K562 (cell line): ENCODE measurements around the gene SLC48A1. TPM values are rescaled to one million over a fixed set of nuclear protein-coding genes. Genes with fewer than 3 reads are reported as not detected.

ENCODE experiments used
- ATAC-seq: fragments of 200-7000 bp; cut with Tn5 transposase; 3 replicates; pipeline ENCODE4 v1.9.1; 2020; ENCODE audit warnings: moderate library complexity
- BruUV-seq: library from RNA; stranded (reverse); fragments of 400-500 nt; replicated peaks from 2 replicates; lab custom pipeline; 2021; lab: Mats Ljungman, UMichigan
- CTCF ChIA-PET: fragments of 300-600 bp; formaldehyde crosslinking; extraction: SDS; loops from one replicate; lab custom pipeline; 2021; ENCODE audit warnings: low intra/inter-chr PET ratio; lab: Yijun Ruan, JAX
- POLR2A ChIA-PET: fragments of 300-600, 350-650 bp; sonication (Branson Sonifier 250); formaldehyde crosslinking; extraction: SDS; loops from one replicate; lab custom pipeline; 2021; ENCODE audit warnings: antibody characterized with exemption, inconsistent platforms; lab: Yijun Ruan, JAX
- DNase-seq, 4 experiments: peaks; one replicate each; pipeline versions ENCODE4 v3.0.0 to v3.0.0-alpha.2; 2011 to 2018; ENCODE audit warnings: low spot score in 3 of 4, mixed read lengths in 3 of 4; ENCODE audit errors: extremely low read depth in 1 of 4
- FAIRE-seq: peaks from 2 replicates; lab custom pipeline; 2011; peaks lifted over from hg19 to GRCh38; lab: Jason Lieb, UNC
- H2AFZ ChIP-seq: 2 replicates; pipeline ENCODE4 v1.6.0; 2011; ENCODE audit warnings: low read depth, low read length, control low read depth, inconsistent platforms
- H3K27ac ChIP-seq: fragments of 200-600 bp; 3 replicates; pipeline ENCODE4 v1.8.0; 2011; ENCODE audit warnings: low read depth, mild to moderate bottlenecking, control low read depth, inconsistent platforms, low read length, moderate library complexity, mixed read lengths; ENCODE audit errors: extremely low read depth
- H3K27me3 ChIP-seq, 2 experiments: fragments of 300-600 bp in 1 of 2; 2 replicates in 1 of 2; 3 replicates in 1 of 2; pipeline versions ENCODE4 v1.6.0 to v1.8.0; 2011; ENCODE audit warnings: inconsistent platforms in 2 of 2, low read length in 2 of 2, mild to moderate bottlenecking in 1 of 2, mixed read lengths in 1 of 2, moderate library complexity in 1 of 2; ENCODE audit not compliant: control insufficient read depth in 2 of 2, insufficient read depth in 2 of 2
- H3K36me3 ChIP-seq: fragments of 300-600 bp; 3 replicates; pipeline ENCODE4 v1.8.0; 2011; ENCODE audit warnings: mild to moderate bottlenecking, low read length, inconsistent platforms; ENCODE audit not compliant: control insufficient read depth, insufficient read depth
- H3K4me1 ChIP-seq, 2 experiments: fragments of 200-600 bp in 1 of 2; replicated peaks in 1 of 2; 2 replicates in 1 of 2; 3 replicates in 1 of 2; pipeline versions ENCODE4 v1.5.1 to v1.8.0; 2011; ENCODE audit warnings: inconsistent platforms in 2 of 2, low read length in 2 of 2, mild to moderate bottlenecking in 1 of 2, mixed read lengths in 1 of 2, moderate library complexity in 1 of 2; ENCODE audit not compliant: control insufficient read depth in 2 of 2, insufficient read depth in 2 of 2
- H3K4me2 ChIP-seq: 2 replicates; pipeline ENCODE4 v1.6.1; 2011; ENCODE audit warnings: low read length, control low read depth, inconsistent platforms, mixed read lengths; ENCODE audit not compliant: insufficient read depth
- H3K4me3 ChIP-seq: fragments of 200-600 bp; sonication (generic), shearing (Covaris generic); 2 replicates; pipeline ENCODE4 v1.5.1; 2016; ENCODE audit warnings: control low read depth, inconsistent platforms
- H3K79me2 ChIP-seq: fragments of 200-600 bp; 3 replicates; pipeline ENCODE4 v1.8.0; 2011; ENCODE audit warnings: low read length, inconsistent platforms; ENCODE audit not compliant: control insufficient read depth, insufficient read depth
- H3K9ac ChIP-seq, 2 experiments: 2 replicates each; pipeline versions ENCODE4 v1.6.0 to v1.6.1; 2011; ENCODE audit warnings: low read depth in 2 of 2, low read length in 2 of 2, control low read depth in 1 of 2, inconsistent platforms in 1 of 2, mild to moderate bottlenecking in 1 of 2, mixed read lengths in 1 of 2; ENCODE audit not compliant: insufficient read depth in 1 of 2
- H3K9me1 ChIP-seq: one replicate; pipeline ENCODE4 v1.6.0; 2011; ENCODE audit warnings: inconsistent platforms, mild to moderate bottlenecking, low read length, moderate library complexity; ENCODE audit not compliant: control insufficient read depth, insufficient read depth
- H3K9me3 ChIP-seq: replicated peaks from 2 replicates; pipeline ENCODE4 v1.5.1; 2011; ENCODE audit warnings: low read depth, low read length, inconsistent platforms; ENCODE audit not compliant: control insufficient read depth, insufficient read depth
- H4K20me1 ChIP-seq: replicated peaks from 2 replicates; pipeline ENCODE4 v1.6.1; 2011; ENCODE audit warnings: low read length, inconsistent platforms, mixed read lengths; ENCODE audit not compliant: control insufficient read depth, insufficient read depth
- FOXM1 ChIP-seq, 2 experiments: fragments of 450-650 bp in 1 of 2; sonication (generic) in 1 of 2; formaldehyde crosslinking in 1 of 2; IDR thresholded peaks; 2 replicates each; pipeline versions ENCODE4 v1.6.1 to v1.9.0; 2017 to 2022; ENCODE audit warnings: low read depth in 2 of 2, mild to moderate bottlenecking in 2 of 2, missing genetic modification reagents in 1 of 2, moderate library complexity in 1 of 2
- PHF21A ChIP-seq: fragments of 450-650 bp; IDR thresholded peaks from 2 replicates; pipeline ENCODE4 v1.6.1; 2017; ENCODE audit warnings: low read depth, borderline replicate concordance
- ZBTB1 ChIP-seq: sonication (generic); formaldehyde crosslinking; IDR thresholded peaks from 2 replicates; pipeline ENCODE4 v1.8.1; 2023; ENCODE audit warnings: missing genetic modification reagents, low read depth, mild to moderate bottlenecking, borderline replicate concordance
- ZC3H8 ChIP-seq: fragments of 450-650 bp; IDR thresholded peaks from 2 replicates; pipeline ENCODE4 v1.6.1; 2017
- WGBS: fragments of 100-300 bp; shearing (Covaris generic); methylation state at CpG from one replicate; pipeline ENCODE4 v1.1.6; 2016; ENCODE audit warnings: low coverage, mixed read lengths; ENCODE audit not compliant: insufficient coverage; ENCODE audit errors: missing lambda C conversion rate; 5-methylcytosine and 5-hydroxymethylcytosine counted together
- in situ Hi-C: fragments of 300-500 bp; cut with MboI; formaldehyde crosslinking; loops from 4 replicates; pipeline ENCODE4 v1.15.0; 2018; ENCODE audit warnings: inconsistent platforms, mixed read lengths
- intact Hi-C: fragments of 100-400 bp; cut with micrococcal nuclease; formaldehyde crosslinking; loops from 2 replicates; pipeline ENCODE4 v1.14.2; 2022
- polyA plus RNA-seq, 8 experiments: library from polyadenylated mRNA; depleted of rRNA in 4 of 8; stranded (reverse) in 5 of 8; unstranded in 3 of 8; fragments of >200 nt; fragmentation: Nextera tagmentation in 2 of 8; fragmentation: Illumina TruSeq in 1 of 8; extraction: Ambion mirVana in 2 of 8; extraction: Trizol in 1 of 8; gene quantifications; 2 replicates each; pipeline versions ENCODE4 v1.2.1 to v1.2.3, GENCODE V29; 2011 to 2014; ENCODE audit warnings: inconsistent platforms in 1 of 8, missing spikeins in 1 of 8
- total RNA-seq, 7 experiments: library from RNA; depleted of rRNA in 6 of 7; stranded (reverse); fragments of >200 nt in 6 of 7; fragmentation: Illumina TruSeq in 2 of 7; extraction: Trizol in 2 of 7; gene quantifications; 2 replicates each; pipeline versions ENCODE4 v1.2.1 to v1.2.3, GENCODE V29; 2011 to 2021; ENCODE audit warnings: low replicate concordance in 1 of 7
- TF ChIP-seq, protein P1 (sequence below): fragments of 200-800 bp; sonication (Bioruptor generic); IDR thresholded peaks from 2 replicates; pipeline ENCODE4 v1.6.1; 2016; ENCODE audit warnings: missing genetic modification characterization, missing compliant biosample characterization
- TF ChIP-seq, protein P2 (sequence below): fragments of 450-650 bp; formaldehyde crosslinking; IDR thresholded peaks from 2 replicates; pipeline ENCODE4 v1.4.0; 2020; ENCODE audit warnings: mild to moderate bottlenecking

SLC48A1 gene
- total and polyA plus RNA-seq, 9 of the 15 experiments (the other 6 are each of a cell fraction or from before 2014, with no cell fraction given): 10.7 to 37.5 (median 18.7) TPM

DNA sequence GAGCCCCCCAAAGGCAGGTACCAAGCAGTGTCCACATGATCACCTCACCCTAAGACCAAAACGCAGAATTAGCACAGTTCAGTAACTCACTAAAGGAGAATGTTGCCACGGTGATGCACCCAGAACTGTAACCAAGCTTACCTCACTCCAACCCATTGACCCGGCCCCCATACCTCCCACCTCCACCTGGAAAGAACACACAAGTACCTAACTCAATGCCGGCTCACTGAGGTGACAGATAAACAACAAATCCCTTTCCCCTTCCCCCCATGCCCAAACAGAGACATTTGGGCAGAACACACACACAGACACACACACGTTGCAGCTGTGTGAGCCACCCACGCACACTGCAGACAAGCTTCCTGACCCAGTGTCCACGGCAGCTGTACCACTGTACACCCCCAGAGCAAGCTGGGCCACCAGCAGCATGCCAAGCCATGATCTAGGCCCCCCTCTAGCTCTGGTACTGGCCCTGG is 15.6 kb upstream of the SLC48A1 start:
- no TSS peak for BruUV-seq
- POLR2A ChIA-PET: interaction anchor here (1.0 to 2.3 kb wide), 4 partner anchors 9 to 84 kb away, joined by 4 to 7 read pairs (median 4); no protein-coding TSS in a partner anchor
- Histone ChIP-seq H4K20me1 (no peaks in the 10 kb centered on the region), H3K27me3 (no peaks in the 10 kb centered on the region), H3K4me2 (no peak overlapping the region), H3K79me2 (no peaks in the 10 kb centered on the region), H3K36me3 (no peaks in the 10 kb centered on the region), H3K4me3 (no peak overlapping the region), H3K9ac (peak overlapping the region in 1 of 2 experiments; percentile 40; a peak in 1 of 4 replicates), H3K9me1 (no peaks in the 10 kb centered on the region), H2AFZ (no peak overlapping the region), H3K9me3 (no peaks in the 10 kb centered on the region), H3K4me1 (peaks cover 14 to 25% of the 10 kb centered on the region in 2 experiments; a peak in 4 of 5 replicates), H3K27ac (no peak overlapping the region)
- FAIRE-seq (no peak), DNase-seq (no peak), ATAC-seq (no peak)
- 46% methylated on average over 7 of the region's 7 CpGs for WGBS
- CTCF ChIA-PET: interaction anchor here (0.7 kb wide), 1 partner anchor 1961 kb away, joined by 3 read pairs; no protein-coding TSS in a partner anchor
- intact Hi-C loops (no loop called here), in situ Hi-C loops (no loop called here)
- TF ChIP-seq FOXM1 (IDR thresholded peaks at IDR 0.05; ENCODE audit: low read depth): no peak
- no peak for TF ChIP-seq FOXM1 (CRISPR knock-in tag; IDR thresholded peaks at IDR 0.05; ENCODE audit: low read depth)
- no peak for TF ChIP-seq PHF21A

DNA sequence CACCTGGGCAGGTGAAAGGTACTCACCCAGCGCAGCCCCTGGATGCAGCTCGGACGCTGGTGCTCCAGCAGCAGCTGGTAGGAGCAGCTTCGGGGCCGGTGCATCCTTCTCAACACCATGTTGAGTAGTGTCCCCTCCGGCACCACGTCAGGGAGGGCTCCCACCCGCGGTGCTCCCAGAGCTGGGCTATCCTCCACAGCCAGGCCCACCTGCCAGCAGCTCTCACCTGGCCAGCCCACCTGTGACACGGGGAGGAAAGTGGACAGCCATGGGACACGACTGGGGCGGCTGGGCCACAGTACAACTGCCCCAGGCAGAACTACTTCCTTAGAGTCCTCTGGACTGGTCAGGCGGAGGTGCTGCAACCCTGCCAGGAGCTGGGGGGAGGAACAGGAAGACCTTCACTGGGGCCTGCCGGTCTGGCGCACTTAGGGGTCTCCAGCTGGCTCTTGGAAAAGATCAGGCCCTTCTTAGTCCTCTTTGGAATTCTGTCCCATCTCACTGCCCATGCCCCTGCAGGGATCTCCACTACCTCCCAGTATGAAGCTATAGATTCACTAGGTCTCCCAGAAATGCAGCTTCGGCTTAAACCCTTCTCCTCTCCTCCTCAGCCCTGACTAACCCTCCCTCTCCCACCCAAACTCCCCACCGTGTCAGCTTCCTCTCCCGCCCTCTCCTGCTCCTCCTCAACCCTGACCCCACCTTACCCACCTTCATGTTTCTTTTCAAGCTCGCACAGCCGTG is 15.0 kb upstream of the SLC48A1 start:
- peak overlapping the region; percentile 76 to 88; a peak in 3 of 4 replicates for H3K9ac ChIP-seq
- POLR2A ChIA-PET: interaction anchor here (0.8 to 2.3 kb wide), 11 partner anchors 9 to 83 kb away, joined by 3 to 7 read pairs (median 4); partner anchors contain the start of gene RPAP3
- intact Hi-C loops: no loop called here
- TF ChIP-seq ZC3H8 (no peak), ZBTB1 (CRISPR knock-in tag) (no peak)
- TF ChIP-seq, protein P1, sequence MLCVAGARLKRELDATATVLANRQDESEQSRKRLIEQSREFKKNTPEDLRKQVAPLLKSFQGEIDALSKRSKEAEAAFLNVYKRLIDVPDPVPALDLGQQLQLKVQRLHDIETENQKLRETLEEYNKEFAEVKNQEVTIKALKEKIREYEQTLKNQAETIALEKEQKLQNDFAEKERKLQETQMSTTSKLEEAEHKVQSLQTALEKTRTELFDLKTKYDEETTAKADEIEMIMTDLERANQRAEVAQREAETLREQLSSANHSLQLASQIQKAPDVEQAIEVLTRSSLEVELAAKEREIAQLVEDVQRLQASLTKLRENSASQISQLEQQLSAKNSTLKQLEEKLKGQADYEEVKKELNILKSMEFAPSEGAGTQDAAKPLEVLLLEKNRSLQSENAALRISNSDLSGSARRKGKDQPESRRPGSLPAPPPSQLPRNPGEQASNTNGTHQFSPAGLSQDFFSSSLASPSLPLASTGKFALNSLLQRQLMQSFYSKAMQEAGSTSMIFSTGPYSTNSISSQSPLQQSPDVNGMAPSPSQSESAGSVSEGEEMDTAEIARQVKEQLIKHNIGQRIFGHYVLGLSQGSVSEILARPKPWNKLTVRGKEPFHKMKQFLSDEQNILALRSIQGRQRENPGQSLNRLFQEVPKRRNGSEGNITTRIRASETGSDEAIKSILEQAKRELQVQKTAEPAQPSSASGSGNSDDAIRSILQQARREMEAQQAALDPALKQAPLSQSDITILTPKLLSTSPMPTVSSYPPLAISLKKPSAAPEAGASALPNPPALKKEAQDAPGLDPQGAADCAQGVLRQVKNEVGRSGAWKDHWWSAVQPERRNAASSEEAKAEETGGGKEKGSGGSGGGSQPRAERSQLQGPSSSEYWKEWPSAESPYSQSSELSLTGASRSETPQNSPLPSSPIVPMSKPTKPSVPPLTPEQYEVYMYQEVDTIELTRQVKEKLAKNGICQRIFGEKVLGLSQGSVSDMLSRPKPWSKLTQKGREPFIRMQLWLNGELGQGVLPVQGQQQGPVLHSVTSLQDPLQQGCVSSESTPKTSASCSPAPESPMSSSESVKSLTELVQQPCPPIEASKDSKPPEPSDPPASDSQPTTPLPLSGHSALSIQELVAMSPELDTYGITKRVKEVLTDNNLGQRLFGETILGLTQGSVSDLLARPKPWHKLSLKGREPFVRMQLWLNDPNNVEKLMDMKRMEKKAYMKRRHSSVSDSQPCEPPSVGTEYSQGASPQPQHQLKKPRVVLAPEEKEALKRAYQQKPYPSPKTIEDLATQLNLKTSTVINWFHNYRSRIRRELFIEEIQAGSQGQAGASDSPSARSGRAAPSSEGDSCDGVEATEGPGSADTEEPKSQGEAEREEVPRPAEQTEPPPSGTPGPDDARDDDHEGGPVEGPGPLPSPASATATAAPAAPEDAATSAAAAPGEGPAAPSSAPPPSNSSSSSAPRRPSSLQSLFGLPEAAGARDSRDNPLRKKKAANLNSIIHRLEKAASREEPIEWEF: no peak
- TF ChIP-seq, protein P2, sequence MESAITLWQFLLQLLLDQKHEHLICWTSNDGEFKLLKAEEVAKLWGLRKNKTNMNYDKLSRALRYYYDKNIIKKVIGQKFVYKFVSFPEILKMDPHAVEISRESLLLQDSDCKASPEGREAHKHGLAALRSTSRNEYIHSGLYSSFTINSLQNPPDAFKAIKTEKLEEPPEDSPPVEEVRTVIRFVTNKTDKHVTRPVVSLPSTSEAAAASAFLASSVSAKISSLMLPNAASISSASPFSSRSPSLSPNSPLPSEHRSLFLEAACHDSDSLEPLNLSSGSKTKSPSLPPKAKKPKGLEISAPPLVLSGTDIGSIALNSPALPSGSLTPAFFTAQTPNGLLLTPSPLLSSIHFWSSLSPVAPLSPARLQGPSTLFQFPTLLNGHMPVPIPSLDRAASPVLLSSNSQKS: no peak

More for the DNA sequence above, 15.0 kb upstream of the SLC48A1 start:
- Histone ChIP-seq H3K79me2 (no peaks in the 10 kb centered on the region), H3K9me3 (no peaks in the 10 kb centered on the region), H3K4me1 (peaks cover 14 to 25% of the 10 kb centered on the region in 2 experiments; a peak in 4 of 5 replicates), H2AFZ (0 out of 2 replicates have a peak overlapping the region, but pooled peaks have one; percentile 97), H3K36me3 (no peaks in the 10 kb centered on the region), H3K4me2 (peak overlapping the region; percentile 88), H3K27me3 (no peaks in the 10 kb centered on the region), H3K4me3 (peak overlapping the region; percentile 57), H3K27ac (no peak overlapping the region), H3K9me1 (no peaks in the 10 kb centered on the region), H4K20me1 (no peaks in the 10 kb centered on the region)
- FAIRE-seq: no peak
- 55% methylated on average over 17 of the region's 20 CpGs for WGBS
- in situ Hi-C loops: no loop called here
- ATAC-seq: no peak
- no peak for DNase-seq
- CTCF ChIA-PET: interaction anchor here (0.6 to 1.4 kb wide), 4 partner anchors 21 to 1961 kb away, joined by 3 to 4 read pairs (median 3); no protein-coding TSS in a partner anchor
- BruUV-seq: no TSS peak
